ENCODE results near the gene MYOM1.

DNA sequence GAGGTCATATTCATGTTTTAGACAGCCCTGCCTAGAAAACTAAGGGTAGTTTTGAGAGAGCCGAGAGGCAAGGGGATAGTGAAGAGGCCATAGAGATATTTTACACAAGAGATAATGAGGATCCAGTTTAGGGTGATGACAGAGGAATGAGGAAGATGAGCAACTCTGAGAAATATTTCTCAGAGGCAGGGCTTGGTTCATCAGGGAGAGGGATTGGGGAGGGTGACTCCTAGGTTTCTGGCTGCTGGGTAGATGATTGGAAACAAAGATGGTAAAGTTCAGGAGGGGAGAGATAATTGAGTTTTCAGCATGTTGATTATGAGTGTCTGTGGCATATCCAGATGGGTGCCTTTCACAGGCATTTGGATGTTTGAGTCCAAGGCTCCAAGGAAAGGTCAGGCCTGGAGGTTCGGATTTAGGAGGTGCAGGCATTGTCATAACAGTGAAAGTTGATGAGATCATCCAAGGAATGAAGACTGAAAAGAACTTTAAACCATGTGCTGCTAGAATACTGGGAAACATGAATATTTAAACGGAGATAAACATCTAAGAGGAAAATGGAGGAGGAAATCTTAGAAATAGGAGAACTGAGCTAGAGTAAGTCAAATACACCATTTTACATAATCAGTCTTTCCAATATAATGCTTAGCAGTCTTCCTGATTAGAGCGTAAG, 49.6 kb upstream of the MYOM1 start:
- TF ChIP-seq SP1 (IDR thresholded peaks at IDR 0.05) (no peak), HDGF (IDR thresholded peaks at IDR 0.05; ENCODE audit: borderline replicate concordance) (no peak), FOXA1 (IDR thresholded peaks at IDR 0.05) (no peak), ARNT (IDR thresholded peaks at IDR 0.05) (no peak), FOXK2 (IDR thresholded peaks at IDR 0.05) (no peak), BHLHE40 (IDR thresholded peaks at IDR 0.05; ENCODE audit: borderline replicate concordance) (no peak), SUZ12 (IDR thresholded peaks at IDR 0.05) (no peak), NFRKB (IDR thresholded peaks at IDR 0.05) (no peak)
